ENCODE data around the gene EVA1A.
A peak's percentile ranks its signal among the peaks of the same experiment; 100 is the strongest.

The EVA1A gene

DNA sequence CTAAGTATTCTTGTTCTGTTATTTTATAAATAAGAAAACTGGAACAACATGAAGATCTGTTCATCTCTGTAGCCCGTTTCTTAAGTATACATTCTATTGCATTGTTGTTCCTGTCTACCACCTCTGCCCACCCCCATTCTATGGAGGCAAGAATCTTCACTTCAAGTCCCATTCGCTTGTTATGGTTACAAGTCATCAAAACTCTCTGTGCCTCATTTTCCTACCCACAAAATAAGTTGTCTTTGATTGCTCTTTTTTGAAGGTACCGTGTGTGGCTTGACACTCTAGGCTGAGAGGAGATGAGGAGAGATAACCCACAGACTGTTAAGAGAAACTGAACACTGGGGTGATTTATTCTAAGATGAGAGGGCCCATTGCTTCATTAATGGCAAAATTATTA is 2.9 kb upstream of the EVA1A start:
- DNase-seq (ENCODE audit: low spot score), result no peak

DNA sequence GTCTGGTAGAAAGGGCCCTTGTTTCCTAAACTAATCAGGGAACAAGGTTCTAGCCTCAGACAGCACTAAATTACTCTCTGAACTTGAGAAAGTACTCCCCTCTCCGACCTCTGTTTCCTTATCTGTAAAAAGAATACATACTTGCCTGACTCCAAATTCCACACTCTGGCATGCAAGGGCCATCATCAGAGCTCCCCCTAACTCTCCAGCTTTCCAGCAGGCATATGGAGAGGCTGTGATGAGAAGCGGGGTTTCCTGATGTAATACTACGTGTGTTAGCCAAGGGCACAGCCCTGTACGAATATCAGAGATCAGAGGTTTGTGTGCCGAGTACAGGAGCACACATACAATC is 1.8 kb upstream of the EVA1A start:
- DNase-seq (ENCODE audit: low spot score), result no peak

DNA sequence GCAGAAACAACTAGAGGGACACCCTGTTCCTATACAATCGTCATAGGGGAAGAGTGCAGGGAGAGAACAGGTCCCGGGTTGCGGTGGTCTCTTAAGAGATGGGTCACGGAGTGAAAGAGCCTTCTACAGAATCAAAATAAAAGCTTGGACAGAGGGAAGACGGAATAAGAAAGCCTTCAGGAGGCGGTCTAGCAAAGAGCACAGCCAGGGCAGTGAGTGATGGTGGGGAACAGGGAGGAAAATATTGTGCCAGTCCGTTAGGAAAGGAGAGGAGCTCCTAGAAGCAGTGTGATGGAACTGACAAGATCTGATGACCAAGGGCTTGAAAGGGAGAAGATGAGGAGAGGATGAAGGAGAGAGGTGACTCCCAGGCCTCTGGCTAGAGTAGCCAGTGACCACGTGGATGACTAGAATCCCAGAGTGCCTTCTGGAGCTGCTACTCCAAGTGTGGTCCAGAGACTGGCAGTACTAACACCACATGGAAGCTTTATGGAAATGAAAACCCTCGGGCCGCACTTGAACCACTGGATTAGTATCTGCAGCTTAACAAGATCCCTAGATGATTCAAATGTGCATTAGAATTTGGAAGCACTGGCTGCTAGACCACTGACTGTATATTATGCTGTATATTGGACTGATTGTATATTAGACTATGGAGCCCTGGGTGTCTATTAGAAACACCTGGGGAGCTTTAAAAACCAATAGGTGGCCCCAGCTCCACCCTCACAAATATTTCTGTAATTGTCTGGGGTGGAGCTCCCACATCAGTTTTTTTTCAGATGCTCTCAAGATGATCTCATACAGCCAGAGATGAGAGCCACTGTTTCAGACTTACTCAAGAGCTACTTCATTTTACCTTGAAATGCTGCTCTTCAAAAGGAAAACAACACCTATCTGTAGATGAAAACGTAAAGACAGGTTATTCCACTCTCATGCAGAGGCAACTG is 1.1 kb upstream of the EVA1A start:
- DNase-seq (ENCODE audit: low spot score), result peak; percentile 31

DNA sequence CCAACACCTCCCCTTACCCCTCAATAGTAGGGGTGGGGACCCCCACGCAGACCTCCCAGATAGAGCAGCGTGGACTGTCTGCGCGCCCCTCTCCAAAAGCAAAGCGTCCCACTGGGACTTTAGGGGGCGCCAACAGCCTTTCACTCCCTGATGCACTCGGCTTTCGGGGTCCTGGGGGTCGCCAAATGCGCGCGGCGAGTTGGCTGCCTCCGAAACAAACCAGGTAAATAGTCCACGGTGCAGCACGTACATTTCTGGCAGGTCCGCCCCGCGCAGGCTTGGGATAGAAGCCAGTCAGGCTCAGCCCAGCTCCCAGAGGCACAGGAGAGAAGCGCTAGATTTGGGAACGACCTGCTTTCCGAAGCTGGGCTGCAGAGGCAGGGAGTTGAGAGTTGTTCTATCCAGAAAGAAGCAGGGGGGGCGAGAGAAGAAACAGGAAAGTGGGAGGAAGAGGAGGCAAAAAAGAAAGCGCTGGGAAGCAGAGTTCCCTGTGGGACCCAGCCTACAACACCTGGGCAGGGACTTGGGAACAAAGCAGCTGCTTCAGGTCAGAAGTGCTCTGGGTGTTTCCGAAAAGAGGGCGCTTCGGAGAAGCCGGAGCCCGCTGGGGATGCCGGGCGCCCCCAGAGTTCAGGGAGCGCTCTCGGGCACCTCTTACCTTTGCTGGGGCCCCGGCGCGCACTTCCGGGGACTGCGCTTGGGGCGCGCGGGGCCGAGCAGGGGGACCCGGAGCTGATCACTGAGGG is 544 bp downstream of the EVA1A start:
- peak; percentile 25 for DNase-seq (ENCODE audit: low spot score)

DNA sequence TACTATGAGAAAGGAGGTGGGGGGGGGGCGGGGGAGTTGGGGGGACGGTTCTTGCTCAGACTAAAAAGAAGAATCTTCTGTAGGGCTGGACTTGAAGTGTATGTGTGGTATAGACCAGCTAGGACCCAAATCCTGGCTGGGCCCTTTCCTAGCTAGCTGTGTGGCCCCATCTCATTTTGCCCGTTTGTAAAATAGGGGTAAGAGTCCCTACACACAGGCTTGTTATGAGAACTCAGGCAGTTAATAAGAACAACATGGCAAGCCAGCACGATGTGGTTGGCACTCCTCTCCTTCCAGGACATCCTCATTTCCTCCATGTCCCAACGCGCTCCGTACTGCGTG is 1.1 kb downstream of the EVA1A start:
- DNase-seq (ENCODE audit: low spot score), result no peak

DNA sequence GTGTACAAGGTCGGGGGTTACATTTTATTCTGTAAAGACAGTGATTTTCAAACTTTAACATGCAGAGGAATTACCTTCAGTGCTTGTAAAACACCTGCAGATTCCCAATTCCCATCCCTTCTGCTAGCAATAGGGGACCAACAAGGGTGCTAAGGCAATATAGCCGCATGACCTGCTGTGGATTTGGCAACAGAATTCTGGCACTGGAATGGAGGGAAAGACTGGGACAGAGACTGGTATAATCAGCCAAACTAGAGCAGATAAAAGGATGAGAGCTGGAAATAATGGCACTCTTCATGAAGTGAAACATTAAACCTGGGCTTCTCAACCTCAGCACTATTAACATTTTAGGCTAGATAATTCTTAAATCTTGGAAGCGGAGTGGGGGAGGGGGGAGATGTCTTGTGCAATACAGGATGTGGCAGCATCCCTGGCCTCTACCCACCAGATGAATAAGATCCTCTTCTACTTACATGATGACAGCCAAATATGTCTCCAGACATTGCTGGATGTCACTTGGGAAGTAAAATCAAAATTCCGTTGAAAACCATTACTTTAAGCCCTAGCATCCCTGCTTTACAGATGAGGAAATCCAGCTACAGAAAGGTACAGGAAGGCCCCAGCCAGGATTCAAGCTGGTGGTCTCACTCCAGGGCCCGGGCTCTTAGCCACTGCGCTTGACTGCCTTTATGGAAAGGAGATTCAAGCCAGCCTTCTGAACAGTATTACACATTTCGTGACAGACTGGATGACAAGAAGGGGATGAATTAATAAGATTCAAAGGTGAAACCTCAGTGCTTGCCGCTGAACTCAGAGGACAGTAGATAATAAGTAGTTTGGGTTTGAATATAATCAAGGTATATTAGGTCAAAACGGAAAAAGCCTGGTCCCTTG is 1.7 kb downstream of the EVA1A start:
- DNase-seq (ENCODE audit: low spot score), result peak; percentile 25

DNA sequence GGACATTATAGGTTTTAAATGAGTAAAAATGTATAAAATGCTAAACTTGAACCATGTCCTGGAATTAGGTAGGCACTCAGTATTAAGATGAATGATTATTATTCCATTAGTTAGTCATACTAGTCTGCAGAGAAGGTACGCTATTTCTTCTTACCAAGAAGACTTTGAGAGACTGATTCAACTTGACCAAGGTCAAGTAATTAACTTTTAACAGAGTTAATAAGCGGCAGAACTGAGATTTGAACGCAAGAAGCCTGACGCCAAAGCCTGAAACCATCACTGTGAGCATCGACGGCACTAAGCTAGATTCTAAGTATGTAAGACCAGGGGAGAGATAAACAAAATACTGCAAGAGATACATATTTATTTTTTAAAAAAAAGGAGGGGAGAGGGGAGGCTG is 2.6 kb downstream of the EVA1A start:
- DNase-seq (ENCODE audit: low spot score), result no peak

DNA sequence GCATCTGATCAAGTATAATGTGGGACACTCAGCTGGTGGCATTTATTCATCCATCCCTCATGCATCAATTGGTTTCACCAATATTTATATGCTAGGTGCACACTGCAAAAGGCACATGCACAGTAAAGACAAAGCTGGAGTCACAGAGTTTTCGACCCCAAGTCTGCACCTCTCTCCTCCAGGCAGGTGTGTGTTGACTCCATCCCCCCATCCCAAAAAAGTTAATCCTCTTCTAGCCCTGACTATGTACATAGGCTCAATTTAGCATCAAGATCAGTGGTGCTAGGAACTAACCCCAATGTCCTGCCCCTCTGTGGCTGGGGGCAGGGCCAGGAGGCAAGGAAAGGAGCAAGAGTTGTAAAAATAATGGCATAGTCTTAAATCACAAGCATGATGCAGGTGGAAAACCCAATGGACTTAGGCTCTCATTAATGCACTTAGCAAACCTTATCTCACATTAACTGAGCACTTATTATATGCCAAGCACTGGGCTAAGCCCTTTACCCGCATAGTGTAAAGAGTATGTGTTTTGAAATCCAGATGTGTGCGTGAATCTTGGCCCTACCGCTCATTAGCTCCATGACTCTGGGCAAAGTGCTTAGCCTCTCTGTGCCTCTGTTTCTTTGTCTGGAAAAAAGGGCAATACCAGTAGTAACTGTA is 3.1 kb downstream of the EVA1A start:
- DNase-seq (ENCODE audit: low spot score), result no peak

DNA sequence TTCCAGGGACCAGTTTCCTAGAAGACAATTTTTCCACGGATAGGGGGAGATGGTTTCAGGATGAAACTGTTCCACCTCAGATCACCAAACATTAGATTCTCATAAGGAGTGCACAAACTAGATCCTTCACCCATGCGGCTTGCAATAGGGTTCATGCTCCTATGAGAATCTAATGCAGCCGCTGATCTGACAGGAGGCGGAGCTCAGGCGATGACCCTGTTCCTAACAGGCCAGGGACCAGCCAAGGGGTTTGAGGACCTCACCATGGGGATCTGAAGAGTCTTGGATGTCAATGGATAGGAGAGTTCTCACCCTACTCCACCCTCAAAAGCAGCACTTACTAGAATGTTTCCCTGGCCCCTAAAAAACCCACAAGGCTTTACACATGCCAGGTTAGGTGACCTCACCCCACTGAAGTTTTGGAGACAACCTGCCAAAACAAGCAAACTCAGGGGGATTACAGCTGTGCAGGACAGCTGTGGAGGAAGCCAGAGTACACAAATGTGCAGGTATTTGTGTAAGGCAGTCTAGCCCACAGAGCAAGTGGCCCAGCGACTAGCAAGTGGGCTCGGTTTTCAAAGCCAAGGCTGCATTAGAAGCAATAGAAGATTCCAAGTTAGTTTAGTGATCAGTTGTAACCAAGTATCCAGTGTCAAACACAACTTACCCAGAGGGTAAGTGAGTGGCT is 3.9 kb downstream of the EVA1A start:
- DNase-seq (ENCODE audit: low spot score), result no peak

DNA sequence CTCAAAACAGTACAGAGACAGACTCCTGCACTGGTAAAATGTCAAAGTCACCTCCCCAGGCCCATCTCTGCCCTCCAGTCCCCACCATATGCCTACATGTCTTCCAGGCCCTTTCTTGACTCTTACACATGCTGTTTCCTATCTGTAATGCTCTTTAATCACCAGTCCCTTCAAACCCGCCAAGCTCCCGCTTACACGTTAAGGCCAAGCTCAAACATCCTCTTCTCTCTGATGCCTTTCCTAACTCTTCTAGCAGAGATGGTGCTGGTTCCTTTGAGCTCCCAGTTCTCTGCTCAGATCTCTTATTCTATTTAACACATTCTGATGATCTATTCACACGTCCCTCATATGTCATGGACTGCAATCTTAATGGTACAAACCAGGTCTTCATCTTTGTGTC is 5.0 kb downstream of the EVA1A start:
- DNase-seq (ENCODE audit: low spot score), result no peak

DNA sequence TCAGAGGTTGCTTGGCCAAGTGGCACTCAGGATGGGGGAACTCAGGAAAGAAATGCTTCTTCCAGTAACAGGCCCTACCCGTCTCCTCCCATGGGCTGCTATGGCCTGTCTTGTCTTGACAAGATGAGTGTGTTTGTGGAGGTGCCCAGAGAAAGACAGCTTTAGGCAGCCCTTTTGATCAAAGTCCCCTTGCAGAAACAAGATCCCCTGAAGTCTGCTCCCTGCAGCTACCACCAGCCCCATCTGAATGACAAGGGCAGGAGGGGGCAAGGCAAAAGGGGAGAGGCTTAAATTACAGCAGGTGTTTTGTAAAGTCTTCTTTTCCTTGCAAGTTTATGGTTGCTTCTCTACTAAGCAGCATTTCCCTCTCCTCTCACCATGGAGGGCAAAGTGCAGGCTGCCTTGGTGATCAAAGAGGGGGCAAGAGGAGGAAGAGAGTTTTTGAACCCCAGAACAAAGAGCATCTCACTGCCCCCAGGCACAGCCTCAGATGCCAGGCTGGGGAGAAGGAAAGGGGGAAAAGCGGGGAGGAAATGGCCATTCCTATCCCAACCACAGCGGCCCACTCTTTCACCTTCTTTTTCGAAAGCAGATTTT is 6.7 kb downstream of the EVA1A start:
- DNase-seq (ENCODE audit: low spot score), result no peak

DNA sequence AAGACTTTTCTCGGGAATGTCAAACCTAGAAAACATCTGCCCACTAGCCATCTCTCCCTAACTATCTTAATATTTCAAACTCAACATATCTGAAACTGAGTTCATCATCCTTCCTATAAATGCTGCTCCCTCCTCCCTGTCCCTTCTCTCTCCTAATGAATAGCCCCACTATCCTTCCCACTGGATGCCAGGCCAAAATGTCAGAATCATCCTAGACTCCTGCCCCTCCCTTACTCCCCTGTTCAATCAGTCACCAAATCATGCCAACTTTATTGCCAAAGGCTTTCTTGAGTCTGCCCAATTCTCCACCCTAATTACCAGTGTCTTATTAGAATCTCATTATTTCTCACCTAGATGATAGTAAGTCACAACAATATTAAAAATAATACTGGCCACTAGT is 8.5 kb downstream of the EVA1A start:
- no peak for DNase-seq (ENCODE audit: low spot score)

DNA sequence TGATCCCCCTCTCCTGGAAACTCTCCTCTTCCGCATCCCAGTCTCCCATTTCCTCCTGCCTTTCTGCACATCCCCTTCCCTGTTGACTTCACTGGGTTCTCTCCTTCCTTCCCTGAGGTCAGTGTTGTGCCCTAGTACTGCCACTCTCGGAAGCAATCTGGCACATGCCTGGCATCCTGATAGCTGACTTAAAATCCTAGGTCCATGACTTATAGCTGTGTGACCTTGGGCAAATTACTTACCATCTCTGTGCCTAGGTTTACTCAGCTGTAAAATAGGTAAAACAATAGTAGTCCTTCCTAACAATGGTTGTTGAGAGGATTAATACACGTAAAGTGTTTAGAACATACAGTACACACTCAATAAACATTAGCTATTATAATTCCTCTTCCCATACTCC is 9.3 kb downstream of the EVA1A start:
- no peak for DNase-seq (ENCODE audit: low spot score)

DNA sequence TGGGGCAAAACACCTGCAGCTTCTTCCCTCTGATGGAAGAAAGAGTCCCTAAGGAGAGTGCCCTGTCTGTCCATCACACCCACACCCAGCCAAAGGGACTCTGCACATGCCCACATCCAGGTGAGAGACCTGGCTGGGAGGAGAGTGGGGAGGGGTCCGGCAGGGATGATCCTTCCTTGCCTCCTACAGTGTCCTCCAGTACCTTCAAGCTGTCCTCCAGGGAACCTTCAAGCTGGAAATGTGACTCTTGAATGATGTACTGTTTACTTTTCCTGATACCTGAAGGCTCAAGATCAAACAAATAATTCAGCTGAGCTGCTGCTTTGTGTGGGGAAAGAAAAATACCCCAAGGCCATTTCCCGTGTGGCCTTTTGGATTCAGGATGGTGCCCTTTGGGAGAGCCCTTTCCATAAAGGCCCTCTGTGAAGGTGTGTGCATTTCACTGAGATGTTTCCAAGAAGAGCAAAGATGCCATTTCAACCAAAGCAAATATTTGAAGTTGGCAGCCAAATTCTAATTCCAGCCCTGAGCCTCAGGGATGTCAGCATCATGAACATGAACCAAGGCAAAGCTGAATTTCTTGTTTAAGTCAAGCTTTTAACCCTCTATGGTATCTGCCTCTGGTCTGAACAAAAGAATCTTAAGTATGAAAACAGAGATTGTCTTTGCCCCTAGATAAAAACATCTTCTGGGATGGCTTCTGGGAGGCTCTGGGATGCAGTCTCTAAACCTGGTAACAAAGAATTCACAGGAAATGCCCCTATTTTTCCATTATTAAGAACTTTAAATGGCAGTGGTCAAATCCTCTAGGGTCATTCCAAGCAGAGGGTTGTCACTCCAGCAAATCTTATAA is 11.1 kb downstream of the EVA1A start:
- DNase-seq (ENCODE audit: low spot score), result no peak

DNA sequence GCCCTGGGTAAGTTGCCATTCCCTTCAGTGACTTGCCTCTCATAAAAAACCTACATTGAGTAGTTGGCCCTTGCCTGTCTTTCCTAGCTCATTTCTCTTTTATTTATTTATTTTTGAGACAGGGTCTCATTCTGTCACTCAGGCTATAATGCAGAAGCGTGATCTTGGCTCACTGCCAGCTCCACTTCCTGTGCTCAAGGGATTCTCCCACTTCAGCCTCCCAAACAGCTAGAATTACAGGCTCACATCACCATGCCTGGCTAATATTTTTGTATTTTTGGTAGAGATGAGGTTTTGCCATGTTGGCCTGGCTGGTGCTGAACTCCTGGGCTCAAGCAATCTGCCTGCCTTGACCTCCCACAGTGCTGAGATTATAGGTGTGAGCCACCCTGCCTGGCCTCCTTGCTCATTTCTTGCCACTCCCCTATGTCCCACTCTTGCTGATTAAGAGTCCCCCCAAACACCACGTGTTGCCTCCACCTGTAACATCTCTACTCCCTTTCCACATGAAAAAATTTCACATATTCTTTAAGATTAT is 12.6 kb downstream of the EVA1A start:
- DNase-seq (ENCODE audit: low spot score), result no peak

DNA sequence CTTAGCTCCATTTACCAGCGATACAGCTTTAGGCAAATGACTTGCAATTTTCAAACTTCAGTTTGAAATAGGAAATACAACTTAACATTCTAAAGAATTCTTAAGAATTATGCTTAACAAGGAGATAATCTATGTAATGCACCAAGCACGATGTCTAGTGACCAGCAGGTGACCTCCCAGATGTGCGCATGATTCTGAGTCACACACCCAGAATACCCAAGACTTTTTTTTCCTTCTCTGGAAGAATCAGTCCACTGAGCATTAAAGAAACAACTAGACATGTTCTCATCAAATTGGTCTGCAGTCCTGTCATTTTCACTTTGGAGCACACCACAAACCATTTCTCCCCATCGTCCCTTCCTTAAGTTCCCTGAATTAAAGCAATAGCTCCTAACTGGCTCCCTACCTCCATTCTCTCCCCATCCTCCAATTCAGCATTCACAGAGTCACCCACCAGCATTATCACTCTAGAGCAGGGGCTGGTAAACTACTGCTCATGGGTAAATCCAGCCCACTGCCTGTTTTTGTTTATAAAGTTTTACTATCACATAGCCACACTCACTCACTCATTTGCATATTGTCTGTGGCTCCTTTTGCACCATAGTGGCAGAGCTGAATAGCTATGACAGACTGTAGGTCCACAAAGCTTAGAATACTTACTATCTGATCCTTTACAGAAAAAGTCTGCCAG is 13.2 kb downstream of the EVA1A start:
- no peak for DNase-seq (ENCODE audit: low spot score)

DNA sequence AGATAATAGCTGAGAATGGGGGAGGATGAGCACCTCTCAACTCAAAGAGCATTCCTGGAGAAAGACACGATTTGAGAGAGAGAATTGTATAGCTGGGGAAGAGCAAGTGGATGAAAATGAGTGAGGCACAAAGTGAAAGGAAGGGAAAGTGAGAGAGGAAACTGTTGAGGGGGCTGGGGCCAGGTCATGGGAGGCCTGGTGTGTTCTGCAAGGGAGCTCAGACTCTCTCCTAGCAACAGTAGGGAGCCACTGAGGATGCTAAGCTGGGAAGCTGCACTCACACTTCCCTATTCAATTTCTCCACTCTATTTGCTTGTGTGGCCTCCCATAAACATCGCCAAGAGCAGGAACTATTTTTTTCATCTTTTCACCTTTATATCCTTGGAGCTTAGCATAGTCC is 14.8 kb downstream of the EVA1A start:
- DNase-seq (ENCODE audit: low spot score), result no peak

DNA sequence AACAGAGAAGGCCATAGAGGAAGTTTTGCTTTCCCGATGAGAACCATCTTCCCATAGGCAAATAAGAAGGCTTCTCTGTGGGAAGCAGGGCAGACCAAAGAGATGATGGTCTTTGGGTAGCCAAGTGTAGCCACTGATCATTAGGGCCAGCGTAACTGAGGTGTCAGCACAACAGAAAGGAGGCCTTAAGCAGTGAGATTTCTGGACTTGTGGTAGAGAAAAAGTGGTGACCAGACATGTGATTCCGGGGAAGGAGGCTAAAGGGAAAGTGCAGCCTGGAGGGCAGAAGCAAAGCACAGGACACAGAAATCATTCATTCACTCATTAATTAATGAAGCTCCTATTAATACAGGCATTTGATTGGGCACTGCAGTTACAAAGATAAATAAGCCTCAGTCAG is 15.4 kb downstream of the EVA1A start:
- DNase-seq (ENCODE audit: low spot score), result no peak

DNA sequence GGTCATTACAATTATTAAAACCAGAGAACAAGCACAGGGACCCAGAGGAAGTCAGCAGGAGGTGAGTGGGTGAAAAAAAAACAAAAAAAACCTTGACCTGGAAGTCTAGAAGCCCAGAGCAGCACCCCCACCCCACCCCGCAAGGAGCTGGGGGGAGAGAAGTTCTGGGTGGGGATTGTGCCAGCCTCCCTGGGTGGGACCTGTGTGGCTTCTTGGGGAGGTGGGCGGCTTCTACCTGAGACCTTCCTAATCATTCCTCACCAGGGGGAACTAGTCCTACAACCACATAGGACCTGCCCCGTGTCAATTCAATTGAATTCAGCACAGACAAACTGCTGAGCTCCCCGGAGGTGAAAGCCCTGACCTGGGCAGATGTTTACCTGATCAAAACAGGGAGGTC is 17.3 kb downstream of the EVA1A start:
- DNase-seq (ENCODE audit: low spot score), result no peak

All from AG08395 (cell line).